Measurements from ENCODE around the gene LRRC61. TPM values are rescaled to one million over a fixed set of nuclear protein-coding genes. Genes with fewer than 3 reads are reported as not detected.
"Not testable (repeated sequence)": the region's sequence is repeated elsewhere in the genome, so short reads cannot be mapped to it uniquely, and the experiment has no call there.

Gene LRRC61
- total RNA-seq, 1 donor from 2014 or later, result not detected

- no peak for DNase-seq (ENCODE audit: extremely low spot score, unreplicated experiment)
- no peaks in the 10 kb centered on the region for H3K27me3 Mint-ChIP-seq (ENCODE audit: unreplicated experiment)
- H3K9me3 Mint-ChIP-seq (ENCODE audit: unreplicated experiment), result no peaks in the 10 kb centered on the region
Measured at GRCh38 chr7:150311711-150312110, 11.4 kb upstream of the LRRC61 start.

GRCh38 chr7:150312649-150313366, 10.3 kb upstream of the LRRC61 start:
- H3K4me1 Mint-ChIP-seq (ENCODE audit: unreplicated experiment); H3K9me3 Mint-ChIP-seq (ENCODE audit: unreplicated experiment); DNase-seq (ENCODE audit: extremely low spot score, unreplicated experiment); H3K27ac Mint-ChIP-seq (ENCODE audit: unreplicated experiment); H3K27me3 Mint-ChIP-seq (ENCODE audit: unreplicated experiment); H3K36me3 Mint-ChIP-seq (ENCODE audit: unreplicated experiment); H3K4me3 Mint-ChIP-seq (ENCODE audit: unreplicated experiment): not testable (repeated sequence)

More at GRCh38 chr7:150311711-150312110, 11.4 kb upstream of the LRRC61 start:
- H3K4me1 Mint-ChIP-seq (ENCODE audit: unreplicated experiment), result no peaks in the 10 kb centered on the region
- H3K27ac Mint-ChIP-seq (ENCODE audit: unreplicated experiment), result no peak overlapping the region
- no peak overlapping the region for H3K4me3 Mint-ChIP-seq (ENCODE audit: unreplicated experiment)
- TF ChIP-seq, protein P1, sequence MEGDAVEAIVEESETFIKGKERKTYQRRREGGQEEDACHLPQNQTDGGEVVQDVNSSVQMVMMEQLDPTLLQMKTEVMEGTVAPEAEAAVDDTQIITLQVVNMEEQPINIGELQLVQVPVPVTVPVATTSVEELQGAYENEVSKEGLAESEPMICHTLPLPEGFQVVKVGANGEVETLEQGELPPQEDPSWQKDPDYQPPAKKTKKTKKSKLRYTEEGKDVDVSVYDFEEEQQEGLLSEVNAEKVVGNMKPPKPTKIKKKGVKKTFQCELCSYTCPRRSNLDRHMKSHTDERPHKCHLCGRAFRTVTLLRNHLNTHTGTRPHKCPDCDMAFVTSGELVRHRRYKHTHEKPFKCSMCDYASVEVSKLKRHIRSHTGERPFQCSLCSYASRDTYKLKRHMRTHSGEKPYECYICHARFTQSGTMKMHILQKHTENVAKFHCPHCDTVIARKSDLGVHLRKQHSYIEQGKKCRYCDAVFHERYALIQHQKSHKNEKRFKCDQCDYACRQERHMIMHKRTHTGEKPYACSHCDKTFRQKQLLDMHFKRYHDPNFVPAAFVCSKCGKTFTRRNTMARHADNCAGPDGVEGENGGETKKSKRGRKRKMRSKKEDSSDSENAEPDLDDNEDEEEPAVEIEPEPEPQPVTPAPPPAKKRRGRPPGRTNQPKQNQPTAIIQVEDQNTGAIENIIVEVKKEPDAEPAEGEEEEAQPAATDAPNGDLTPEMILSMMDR (IDR thresholded peaks at IDR 0.05), result no peak
- no peaks in the 10 kb centered on the region for H3K36me3 Mint-ChIP-seq (ENCODE audit: unreplicated experiment)

- DNase-seq (ENCODE audit: extremely low spot score, unreplicated experiment), result no peak
- Mint-ChIP-seq H3K27ac (ENCODE audit: unreplicated experiment) (no peak overlapping the region), H3K4me3 (ENCODE audit: unreplicated experiment) (no peak overlapping the region)
Measured at GRCh38 chr7:150313367-150313809, 9.8 kb upstream of the LRRC61 start.

DNA sequence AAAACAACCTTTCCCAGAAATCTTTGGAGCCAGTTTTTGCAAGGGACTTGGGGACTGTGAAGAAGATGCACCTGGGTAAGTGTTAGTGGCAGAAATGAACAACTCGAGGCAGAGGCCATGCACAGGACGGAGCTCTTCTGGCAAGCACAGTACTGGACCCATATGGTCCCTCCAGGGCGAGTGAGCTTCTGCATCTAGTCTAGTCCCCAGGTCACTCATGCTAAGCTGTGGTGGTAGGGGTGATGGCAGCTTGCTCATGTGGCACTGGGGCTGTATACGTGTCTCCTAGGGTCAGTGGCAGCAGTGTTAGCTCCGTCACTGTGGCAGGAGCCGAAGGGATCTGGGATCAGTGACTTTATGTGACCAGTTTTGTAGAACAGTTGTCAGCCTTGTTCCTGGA, 9.3 kb upstream of the LRRC61 start:
- no peak overlapping the region for H3K27ac Mint-ChIP-seq (ENCODE audit: unreplicated experiment)
- H3K4me1 Mint-ChIP-seq (ENCODE audit: unreplicated experiment), result no peaks in the 10 kb centered on the region
- DNase-seq (ENCODE audit: extremely low spot score, unreplicated experiment), result no peak
- H3K9me3 Mint-ChIP-seq (ENCODE audit: unreplicated experiment), result no peaks in the 10 kb centered on the region
- TF ChIP-seq, protein P1 (IDR thresholded peaks at IDR 0.05), result no peak
- no peaks in the 10 kb centered on the region for H3K36me3 Mint-ChIP-seq (ENCODE audit: unreplicated experiment)
- peaks cover 6% of the 10 kb centered on the region for H3K27me3 Mint-ChIP-seq (ENCODE audit: unreplicated experiment)
- no peak overlapping the region for H3K4me3 Mint-ChIP-seq (ENCODE audit: unreplicated experiment)

More at GRCh38 chr7:150313367-150313809, 9.8 kb upstream of the LRRC61 start:
- Mint-ChIP-seq H3K4me1 (ENCODE audit: unreplicated experiment) (no peaks in the 10 kb centered on the region), H3K9me3 (ENCODE audit: unreplicated experiment) (no peaks in the 10 kb centered on the region), H3K36me3 (ENCODE audit: unreplicated experiment) (no peaks in the 10 kb centered on the region), H3K27me3 (ENCODE audit: unreplicated experiment) (peaks cover 6% of the 10 kb centered on the region)
- TF ChIP-seq, protein P1 (IDR thresholded peaks at IDR 0.05), result no peak

DNA sequence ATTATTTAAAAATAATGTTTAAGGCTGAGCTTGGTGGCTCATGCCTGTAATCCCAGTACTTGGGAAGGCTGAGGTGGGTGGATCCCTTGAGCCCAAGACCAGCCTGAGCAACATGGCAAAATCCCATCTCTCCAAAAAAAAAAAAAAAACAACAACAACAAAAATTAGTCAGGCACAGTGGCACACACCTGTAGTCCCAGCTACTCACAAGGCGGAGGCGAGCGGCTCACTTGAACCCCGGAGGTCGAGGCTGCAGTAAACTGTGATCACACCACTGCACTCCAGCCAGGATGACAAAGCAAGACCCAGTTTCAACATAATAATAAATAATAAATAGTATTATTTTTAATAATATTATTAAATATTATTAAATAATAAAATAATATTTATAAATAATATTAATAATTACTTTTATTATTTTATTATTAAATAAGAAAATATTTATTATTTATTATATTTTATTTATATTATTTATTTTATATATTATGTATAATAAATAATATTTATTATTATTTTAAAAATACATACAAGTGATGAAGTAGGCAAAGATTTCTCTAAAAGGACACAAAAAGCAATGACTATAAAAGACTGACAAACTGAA, 8.4 kb upstream of the LRRC61 start:
- peaks cover 6% of the 10 kb centered on the region for H3K27me3 Mint-ChIP-seq (ENCODE audit: unreplicated experiment)
- no peak overlapping the region for H3K27ac Mint-ChIP-seq (ENCODE audit: unreplicated experiment)
- H3K36me3 Mint-ChIP-seq (ENCODE audit: unreplicated experiment), result no peaks in the 10 kb centered on the region
- TF ChIP-seq, protein P1 (IDR thresholded peaks at IDR 0.05), result no peak
- no peaks in the 10 kb centered on the region for H3K9me3 Mint-ChIP-seq (ENCODE audit: unreplicated experiment)
- H3K4me3 Mint-ChIP-seq (ENCODE audit: unreplicated experiment), result no peak overlapping the region
- H3K4me1 Mint-ChIP-seq (ENCODE audit: unreplicated experiment), result no peaks in the 10 kb centered on the region
- DNase-seq (ENCODE audit: extremely low spot score, unreplicated experiment), result no peak

- H3K4me1 Mint-ChIP-seq (ENCODE audit: unreplicated experiment); H3K36me3 Mint-ChIP-seq (ENCODE audit: unreplicated experiment); H3K4me3 Mint-ChIP-seq (ENCODE audit: unreplicated experiment); DNase-seq (ENCODE audit: extremely low spot score, unreplicated experiment); H3K27ac Mint-ChIP-seq (ENCODE audit: unreplicated experiment); H3K9me3 Mint-ChIP-seq (ENCODE audit: unreplicated experiment); H3K27me3 Mint-ChIP-seq (ENCODE audit: unreplicated experiment): not testable (repeated sequence)
Measured at GRCh38 chr7:150316987-150317386, 6.2 kb upstream of the LRRC61 start.
